Measurements from ENCODE around the gene SIGMAR1. TPM values are rescaled to one million over a fixed set of nuclear protein-coding genes. Genes with fewer than 3 reads are reported as not detected.

SIGMAR1 gene
- total RNA-seq, 3 donors from 2014 or later (not counting 1 experiment from before 2014, with no cell fraction given) = 22.1 to 29.8 (median 23.0) TPM

DNA sequence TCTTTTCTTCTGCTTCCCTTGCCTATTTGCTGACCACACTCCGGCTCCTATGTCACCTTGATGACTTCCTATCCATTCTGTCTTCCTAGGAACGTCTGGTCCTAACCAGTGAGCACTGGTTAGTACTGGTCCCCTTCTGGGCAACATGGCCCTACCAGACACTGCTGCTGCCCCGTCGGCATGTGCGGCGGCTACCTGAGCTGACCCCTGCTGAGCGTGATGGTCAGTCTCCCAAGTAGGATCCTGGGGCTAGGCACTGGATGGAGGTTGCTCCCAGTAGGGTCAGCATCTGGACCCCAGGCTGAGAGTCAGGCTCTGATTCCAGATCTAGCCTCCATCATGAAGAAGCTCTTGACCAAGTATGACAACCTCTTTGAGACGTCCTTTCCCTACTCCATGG lies 11.1 kb upstream of the SIGMAR1 start:
- H3K36me3 ChIP-seq (ENCODE audit: control insufficient read depth, insufficient read depth, low read length) = peaks cover 25% of the 10 kb centered on the region
- peak overlapping the region; percentile 58 for H3K4me3 Mint-ChIP-seq
- 96% methylated on average over 8 of the region's 8 CpGs for WGBS (ENCODE audit: insufficient coverage)
- TF ChIP-seq, protein P1, sequence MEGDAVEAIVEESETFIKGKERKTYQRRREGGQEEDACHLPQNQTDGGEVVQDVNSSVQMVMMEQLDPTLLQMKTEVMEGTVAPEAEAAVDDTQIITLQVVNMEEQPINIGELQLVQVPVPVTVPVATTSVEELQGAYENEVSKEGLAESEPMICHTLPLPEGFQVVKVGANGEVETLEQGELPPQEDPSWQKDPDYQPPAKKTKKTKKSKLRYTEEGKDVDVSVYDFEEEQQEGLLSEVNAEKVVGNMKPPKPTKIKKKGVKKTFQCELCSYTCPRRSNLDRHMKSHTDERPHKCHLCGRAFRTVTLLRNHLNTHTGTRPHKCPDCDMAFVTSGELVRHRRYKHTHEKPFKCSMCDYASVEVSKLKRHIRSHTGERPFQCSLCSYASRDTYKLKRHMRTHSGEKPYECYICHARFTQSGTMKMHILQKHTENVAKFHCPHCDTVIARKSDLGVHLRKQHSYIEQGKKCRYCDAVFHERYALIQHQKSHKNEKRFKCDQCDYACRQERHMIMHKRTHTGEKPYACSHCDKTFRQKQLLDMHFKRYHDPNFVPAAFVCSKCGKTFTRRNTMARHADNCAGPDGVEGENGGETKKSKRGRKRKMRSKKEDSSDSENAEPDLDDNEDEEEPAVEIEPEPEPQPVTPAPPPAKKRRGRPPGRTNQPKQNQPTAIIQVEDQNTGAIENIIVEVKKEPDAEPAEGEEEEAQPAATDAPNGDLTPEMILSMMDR (IDR thresholded peaks at IDR 0.05) = no peak
- no peaks in the 10 kb centered on the region for H3K9me3 ChIP-seq (ENCODE audit: control insufficient read depth, insufficient read depth, low read length)
- H3K4me1 Mint-ChIP-seq = peaks cover 36 to 47% of the 10 kb centered on the region in 2 donors
- H3K27me3 Mint-ChIP-seq (ENCODE audit: low read depth in 2 of 2) = no peaks in the 10 kb centered on the region
- H3K4me1 ChIP-seq (ENCODE audit: control insufficient read depth, insufficient read depth, low read length) = peaks cover 37% of the 10 kb centered on the region
- no peak for DNase-seq
- no peak for ATAC-seq
- H3K4me3 ChIP-seq (ENCODE audit: low read length) = no peak overlapping the region
- no peaks in the 10 kb centered on the region for H3K36me3 Mint-ChIP-seq
- no peak overlapping the region for H3K27ac ChIP-seq (ENCODE audit: low read length)
- intact Hi-C loops (cut with micrococcal nuclease) = loop anchor here (5.0 kb wide), 1 partner anchor 36 kb away; the partner anchor contains the start of gene RPP25L
- no peaks in the 10 kb centered on the region for H3K9me3 Mint-ChIP-seq
- peak overlapping the region in 1 of 2 donors; percentile 89 for H3K27ac Mint-ChIP-seq
- H3K27me3 ChIP-seq (ENCODE audit: control insufficient read depth, insufficient read depth, low read length) = no peaks in the 10 kb centered on the region

DNA sequence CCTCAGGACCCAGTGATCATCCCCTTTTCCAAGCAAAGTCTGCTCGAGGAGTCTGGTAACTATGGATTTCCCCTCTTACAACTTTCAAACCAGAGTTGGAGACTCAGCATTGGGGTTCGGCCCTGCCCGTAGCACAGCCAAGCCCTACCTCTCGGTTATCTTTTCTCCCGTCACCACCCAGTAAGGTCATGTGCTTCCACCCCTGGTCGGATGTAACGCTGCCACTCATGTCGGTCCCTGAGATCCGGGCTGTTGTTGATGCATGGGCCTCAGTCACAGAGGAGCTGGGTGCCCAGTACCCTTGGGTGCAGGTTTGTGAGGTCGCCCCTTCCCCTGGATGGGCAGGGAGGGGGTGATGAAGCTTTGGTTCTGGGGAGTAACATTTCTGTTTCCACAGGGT lies 10.1 kb upstream of the SIGMAR1 start:
- H3K27ac Mint-ChIP-seq = peak overlapping the region; percentile 77 to 89
- peaks cover 30 to 38% of the 10 kb centered on the region in 2 donors for H3K4me1 Mint-ChIP-seq
- H3K36me3 Mint-ChIP-seq = no peaks in the 10 kb centered on the region
- Histone ChIP-seq H3K36me3 (ENCODE audit: control insufficient read depth, insufficient read depth, low read length) (peaks cover 25% of the 10 kb centered on the region), H3K4me1 (ENCODE audit: control insufficient read depth, insufficient read depth, low read length) (peaks cover 34% of the 10 kb centered on the region), H3K4me3 (ENCODE audit: low read length) (peak overlapping the region; percentile 69), H3K27me3 (ENCODE audit: control insufficient read depth, insufficient read depth, low read length) (no peaks in the 10 kb centered on the region), H3K27ac (ENCODE audit: low read length) (peak overlapping the region; percentile 53), H3K9me3 (ENCODE audit: control insufficient read depth, insufficient read depth, low read length) (no peaks in the 10 kb centered on the region)
- ATAC-seq = no peak
- intact Hi-C loops (cut with micrococcal nuclease) = loop anchor here (5.0 kb wide), 1 partner anchor 35 kb away; the partner anchor contains the start of gene RPP25L
- TF ChIP-seq, protein P1 (IDR thresholded peaks at IDR 0.05) = no peak
- H3K9me3 Mint-ChIP-seq = no peaks in the 10 kb centered on the region
- 71% methylated on average over 10 of the region's 10 CpGs for WGBS (ENCODE audit: insufficient coverage)
- peak overlapping the region; percentile 89 for H3K4me3 Mint-ChIP-seq
- peak in 1 of 2 donors; percentile 28 for DNase-seq
- H3K27me3 Mint-ChIP-seq (ENCODE audit: low read depth in 2 of 2) = no peaks in the 10 kb centered on the region

DNA sequence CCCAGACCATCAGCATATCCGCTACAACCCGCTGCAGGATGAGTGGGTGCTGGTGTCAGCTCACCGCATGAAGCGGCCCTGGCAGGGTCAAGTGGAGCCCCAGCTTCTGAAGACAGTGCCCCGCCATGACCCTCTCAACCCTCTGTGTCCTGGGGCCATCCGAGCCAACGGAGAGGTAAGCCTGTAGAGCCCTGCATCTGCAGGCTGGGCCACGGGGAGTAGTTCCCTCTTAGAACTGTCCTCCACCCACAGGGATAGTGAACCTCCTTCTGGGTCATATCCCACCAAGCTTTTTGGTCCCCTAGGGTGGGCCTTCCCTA lies 9.5 kb upstream of the SIGMAR1 start:
- Histone ChIP-seq H3K4me3 (ENCODE audit: low read length) (peak overlapping the region; percentile 69), H3K36me3 (ENCODE audit: control insufficient read depth, insufficient read depth, low read length) (peaks cover 25% of the 10 kb centered on the region), H3K9me3 (ENCODE audit: control insufficient read depth, insufficient read depth, low read length) (no peaks in the 10 kb centered on the region), H3K27me3 (ENCODE audit: control insufficient read depth, insufficient read depth, low read length) (no peaks in the 10 kb centered on the region), H3K4me1 (ENCODE audit: control insufficient read depth, insufficient read depth, low read length) (peaks cover 28% of the 10 kb centered on the region), H3K27ac (ENCODE audit: low read length) (peak overlapping the region; percentile 53)
- Mint-ChIP-seq H3K27me3 (ENCODE audit: low read depth in 2 of 2) (no peaks in the 10 kb centered on the region), H3K27ac (peak overlapping the region; percentile 77 to 89), H3K4me3 (peak overlapping the region; percentile 89), H3K36me3 (no peaks in the 10 kb centered on the region), H3K4me1 (peaks cover 23 to 32% of the 10 kb centered on the region in 2 donors), H3K9me3 (no peaks in the 10 kb centered on the region)
- DNase-seq (no peak), ATAC-seq (no peak)
- 0% methylated on average over 8 of the region's 8 CpGs for WGBS (ENCODE audit: insufficient coverage)
- intact Hi-C loops (cut with micrococcal nuclease) = loop anchor here (5.0 kb wide), 1 partner anchor 35 kb away; the partner anchor contains the start of gene RPP25L
- TF ChIP-seq, protein P1 (IDR thresholded peaks at IDR 0.05) = no peak

All from natural killer cell (primary cell).